ENCODE results near the gene DTD1.
A peak's percentile ranks its signal among the peaks of the same experiment; 100 is the strongest.

Gene DTD1

DNA sequence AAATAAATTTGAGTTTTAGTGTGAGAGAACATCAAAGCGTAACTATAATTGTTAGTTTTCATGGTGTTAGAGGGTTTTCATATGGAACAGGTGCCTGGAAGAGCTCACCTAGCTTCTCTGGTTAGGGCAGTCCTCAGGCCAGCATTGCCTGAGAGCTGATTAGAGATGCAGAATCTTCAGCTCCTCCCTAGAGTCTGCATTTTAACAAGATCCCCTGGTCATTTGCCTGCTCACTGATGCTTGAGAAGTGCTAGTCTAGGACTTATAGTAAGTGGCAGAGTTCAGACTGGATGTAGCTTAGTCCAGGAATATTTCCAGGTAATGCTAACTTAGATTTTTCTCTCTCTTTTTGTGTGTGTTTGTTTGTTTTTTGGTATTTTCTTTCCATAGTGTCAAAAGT lies 42.3 kb upstream of the DTD1 start:
- no peak overlapping the region for H3K27ac ChIP-seq (ENCODE audit: poor library complexity, severe bottlenecking)
- no peaks in the 10 kb centered on the region for H3K9me3 ChIP-seq (ENCODE audit: severe bottlenecking)
- no peak for TF ChIP-seq CTCF (IDR thresholded peaks at IDR 0.05; ENCODE audit: poor library complexity, severe bottlenecking)
- H3K4me3 ChIP-seq (ENCODE audit: severe bottlenecking): no peak overlapping the region
- peaks cover 93% of the 10 kb centered on the region for H3K36me3 ChIP-seq (ENCODE audit: low read depth)
- DNase-seq (ENCODE audit: low spot score) (no peak), ATAC-seq (ENCODE audit: low read depth) (no peak)
- H3K27me3 ChIP-seq (ENCODE audit: insufficient read depth, poor library complexity, severe bottlenecking): no peaks in the 10 kb centered on the region
- peaks cover 16% of the 10 kb centered on the region for H3K4me1 ChIP-seq (ENCODE audit: insufficient read depth, poor library complexity, severe bottlenecking)

GRCh38 chr20:18548465-18548864 lies 39.4 kb upstream of the DTD1 start:
- ATAC-seq (ENCODE audit: low read depth) (no peak), DNase-seq (ENCODE audit: low spot score) (no peak)
- Histone ChIP-seq H3K9me3 (ENCODE audit: severe bottlenecking) (no peaks in the 10 kb centered on the region), H3K27ac (ENCODE audit: poor library complexity, severe bottlenecking) (no peak overlapping the region), H3K27me3 (ENCODE audit: insufficient read depth, poor library complexity, severe bottlenecking) (no peaks in the 10 kb centered on the region), H3K36me3 (ENCODE audit: low read depth) (peaks cover 96% of the 10 kb centered on the region), H3K4me1 (ENCODE audit: insufficient read depth, poor library complexity, severe bottlenecking) (no peaks in the 10 kb centered on the region), H3K4me3 (ENCODE audit: severe bottlenecking) (no peak overlapping the region)
- no peak for TF ChIP-seq CTCF (IDR thresholded peaks at IDR 0.05; ENCODE audit: poor library complexity, severe bottlenecking)

- H3K4me3 ChIP-seq (ENCODE audit: severe bottlenecking): no peak overlapping the region
- no peaks in the 10 kb centered on the region for H3K27me3 ChIP-seq (ENCODE audit: insufficient read depth, poor library complexity, severe bottlenecking)
- ATAC-seq (ENCODE audit: low read depth) (no peak), DNase-seq (ENCODE audit: low spot score) (no peak)
- H3K4me1 ChIP-seq (ENCODE audit: insufficient read depth, poor library complexity, severe bottlenecking): no peaks in the 10 kb centered on the region
- H3K9me3 ChIP-seq (ENCODE audit: severe bottlenecking): no peaks in the 10 kb centered on the region
- H3K27ac ChIP-seq (ENCODE audit: poor library complexity, severe bottlenecking): no peak overlapping the region
- TF ChIP-seq CTCF (IDR thresholded peaks at IDR 0.05; ENCODE audit: poor library complexity, severe bottlenecking): no peak
- peaks cover 94% of the 10 kb centered on the region for H3K36me3 ChIP-seq (ENCODE audit: low read depth)
These were observed 34.1 kb upstream of the DTD1 start for GRCh38 chr20:18553746-18554145.

DNA sequence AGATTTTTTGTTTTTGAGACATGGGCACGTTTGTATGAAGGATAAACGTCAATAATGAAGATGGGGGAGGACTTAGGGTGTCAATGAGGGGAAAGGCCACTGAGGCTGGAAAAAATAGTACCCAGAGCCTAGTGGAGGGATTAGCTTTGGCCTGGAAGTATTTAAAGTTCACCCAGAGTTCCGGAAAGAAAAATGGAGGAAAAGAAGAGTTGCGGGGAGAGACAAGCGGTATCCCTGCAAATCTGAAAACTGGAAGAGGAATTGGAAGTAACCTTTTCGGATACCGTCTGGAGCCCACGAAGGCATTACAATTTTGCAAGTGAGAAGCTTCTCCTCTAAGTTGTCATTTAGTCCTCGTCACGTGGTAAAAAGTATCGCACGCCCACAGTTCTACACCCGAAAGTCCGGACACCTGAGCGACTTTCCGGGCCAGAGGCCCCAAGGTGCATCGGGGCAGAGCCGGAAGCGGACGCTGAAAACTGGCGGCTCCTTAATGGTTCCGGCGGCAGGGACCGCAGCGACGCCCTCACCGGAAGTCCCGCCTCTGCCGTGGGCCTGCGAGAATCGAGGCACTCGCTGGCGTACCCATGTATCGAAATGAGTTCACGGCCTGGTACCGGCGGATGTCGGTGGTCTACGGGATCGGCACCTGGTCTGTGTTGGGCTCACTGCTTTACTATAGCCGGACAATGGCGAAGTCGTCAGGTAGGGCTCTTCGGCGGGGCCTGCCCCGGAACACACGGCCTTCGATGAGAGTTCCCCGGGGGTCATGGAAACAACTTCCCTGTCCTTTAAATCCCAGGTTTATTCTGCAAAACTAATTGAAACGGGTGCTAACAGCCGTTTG lies 20.7 kb upstream of the DTD1 start, which contains the start of gene SMIM26:
Gene SMIM26, plus strand, starts transcription at position 541 of the 847 bp plus-strand sequence. Its CDS starts 47 bp downstream, at position 588.
- Histone ChIP-seq H3K9me3 (ENCODE audit: severe bottlenecking) (no peaks in the 10 kb centered on the region), H3K4me3 (ENCODE audit: severe bottlenecking) (peak within 1 kb of the TSS; percentile 65), H3K27ac (ENCODE audit: poor library complexity, severe bottlenecking) (peak within 1 kb of the TSS; percentile 54), H3K36me3 (ENCODE audit: low read depth) (peaks cover 21% of the 10 kb centered on the region), H3K4me1 (ENCODE audit: insufficient read depth, poor library complexity, severe bottlenecking) (peaks cover 6% of the 10 kb centered on the region), H3K27me3 (ENCODE audit: insufficient read depth, poor library complexity, severe bottlenecking) (no peaks in the 10 kb centered on the region)
- ATAC-seq (ENCODE audit: low read depth) (peak; percentile 98), DNase-seq (ENCODE audit: low spot score) (peak; percentile 92)
- no peak for TF ChIP-seq CTCF (IDR thresholded peaks at IDR 0.05; ENCODE audit: poor library complexity, severe bottlenecking)

- peak overlapping the region; percentile 54 for H3K27ac ChIP-seq (ENCODE audit: poor library complexity, severe bottlenecking)
- H3K27me3 ChIP-seq (ENCODE audit: insufficient read depth, poor library complexity, severe bottlenecking): no peaks in the 10 kb centered on the region
- ATAC-seq (ENCODE audit: low read depth) (peak; percentile 17), DNase-seq (ENCODE audit: low spot score) (no peak)
- H3K4me3 ChIP-seq (ENCODE audit: severe bottlenecking): peak overlapping the region; percentile 65
- no peaks in the 10 kb centered on the region for H3K9me3 ChIP-seq (ENCODE audit: severe bottlenecking)
- H3K4me1 ChIP-seq (ENCODE audit: insufficient read depth, poor library complexity, severe bottlenecking): peaks cover 6% of the 10 kb centered on the region
- no peak for TF ChIP-seq CTCF (IDR thresholded peaks at IDR 0.05; ENCODE audit: poor library complexity, severe bottlenecking)
- peaks cover 15% of the 10 kb centered on the region for H3K36me3 ChIP-seq (ENCODE audit: low read depth)
These were observed 20.1 kb upstream of the DTD1 start for GRCh38 chr20:18567739-18568091.
